Measurements from ENCODE around the gene GALC.

Gene GALC

GRCh38 chr14:88030892-88031291 lies 37.9 kb upstream of the GALC start:
- TF ChIP-seq REST (IDR thresholded peaks at IDR 0.05; ENCODE audit: low read depth), result no peak
- TF ChIP-seq TAF1 (IDR thresholded peaks at IDR 0.05; ENCODE audit: low read depth), result no peak
- no peak for TF ChIP-seq CEBPB (IDR thresholded peaks at IDR 0.05)

GRCh38 chr14:88030079-88030478 lies 37.1 kb upstream of the GALC start:
- no peak for TF ChIP-seq CEBPB (IDR thresholded peaks at IDR 0.05)
- no peak for TF ChIP-seq TCF12 (IDR thresholded peaks at IDR 0.05; ENCODE audit: low read depth)
- TF ChIP-seq RAD21 (IDR thresholded peaks at IDR 0.05; ENCODE audit: low read depth), result no peak
- no peak for TF ChIP-seq NFIC (IDR thresholded peaks at IDR 0.05)
- no peak for TF ChIP-seq TAF1 (IDR thresholded peaks at IDR 0.05; ENCODE audit: low read depth)

- no peak for TF ChIP-seq FOXM1 (IDR thresholded peaks at IDR 0.05; ENCODE audit: borderline replicate concordance, low read depth)
Observed at GRCh38 chr14:88029500-88029899, 36.5 kb upstream of the GALC start.

- TF ChIP-seq NFIC (IDR thresholded peaks at IDR 0.05) (no peak), USF1 (IDR thresholded peaks at IDR 0.05) (no peak), EP300 (IDR thresholded peaks at IDR 0.05; ENCODE audit: borderline replicate concordance) (no peak), YY1 (IDR thresholded peaks at IDR 0.05; ENCODE audit: low read depth) (no peak), TCF12 (IDR thresholded peaks at IDR 0.05; ENCODE audit: low read depth) (no peak), CEBPB (IDR thresholded peaks at IDR 0.05) (no peak), FOXM1 (IDR thresholded peaks at IDR 0.05; ENCODE audit: borderline replicate concordance, low read depth) (no peak), TAF1 (IDR thresholded peaks at IDR 0.05; ENCODE audit: low read depth) (no peak), RAD21 (IDR thresholded peaks at IDR 0.05; ENCODE audit: low read depth) (no peak), CREB1 (IDR thresholded peaks at IDR 0.05; ENCODE audit: low read depth) (no peak), EGR1 (IDR thresholded peaks at IDR 0.05) (no peak), ZBTB7A (IDR thresholded peaks at IDR 0.05; ENCODE audit: low read depth) (no peak)
Observed at GRCh38 chr14:88026890-88027289, 33.9 kb upstream of the GALC start.

GRCh38 chr14:88025313-88025712 lies 32.3 kb upstream of the GALC start:
- TF ChIP-seq USF1 (IDR thresholded peaks at IDR 0.05) (no peak), RAD21 (IDR thresholded peaks at IDR 0.05; ENCODE audit: low read depth) (no peak), TEAD4 (IDR thresholded peaks at IDR 0.05) (no peak), TAF1 (IDR thresholded peaks at IDR 0.05; ENCODE audit: low read depth) (no peak), REST (IDR thresholded peaks at IDR 0.05; ENCODE audit: low read depth) (no peak), EGR1 (IDR thresholded peaks at IDR 0.05) (no peak), NFIC (IDR thresholded peaks at IDR 0.05) (no peak), EP300 (IDR thresholded peaks at IDR 0.05; ENCODE audit: borderline replicate concordance) (no peak), YY1 (IDR thresholded peaks at IDR 0.05; ENCODE audit: low read depth) (no peak)

- TF ChIP-seq USF1 (IDR thresholded peaks at IDR 0.05) (no peak), TEAD4 (IDR thresholded peaks at IDR 0.05) (no peak), EP300 (IDR thresholded peaks at IDR 0.05; ENCODE audit: borderline replicate concordance) (no peak), TCF12 (IDR thresholded peaks at IDR 0.05; ENCODE audit: low read depth) (no peak), MAX (IDR thresholded peaks at IDR 0.05) (no peak), FOXM1 (IDR thresholded peaks at IDR 0.05; ENCODE audit: borderline replicate concordance, low read depth) (no peak), EGR1 (IDR thresholded peaks at IDR 0.05) (no peak), REST (IDR thresholded peaks at IDR 0.05; ENCODE audit: low read depth) (no peak), ZBTB7A (IDR thresholded peaks at IDR 0.05; ENCODE audit: low read depth) (no peak)
Observed at GRCh38 chr14:88023658-88024187, 30.7 kb upstream of the GALC start.

Data from Ishikawa (cell line).